GM18870 (cell line): ENCODE results near the gene VPS11.

ENCODE experiments used
- ATAC-seq: cut with Tn5 transposase; IDR thresholded peaks from one replicate; pipeline ENCODE4 v1.9.1; 2021; ENCODE audit warnings: moderate library complexity; ENCODE audit not compliant: unreplicated experiment

VPS11 gene

DNA sequence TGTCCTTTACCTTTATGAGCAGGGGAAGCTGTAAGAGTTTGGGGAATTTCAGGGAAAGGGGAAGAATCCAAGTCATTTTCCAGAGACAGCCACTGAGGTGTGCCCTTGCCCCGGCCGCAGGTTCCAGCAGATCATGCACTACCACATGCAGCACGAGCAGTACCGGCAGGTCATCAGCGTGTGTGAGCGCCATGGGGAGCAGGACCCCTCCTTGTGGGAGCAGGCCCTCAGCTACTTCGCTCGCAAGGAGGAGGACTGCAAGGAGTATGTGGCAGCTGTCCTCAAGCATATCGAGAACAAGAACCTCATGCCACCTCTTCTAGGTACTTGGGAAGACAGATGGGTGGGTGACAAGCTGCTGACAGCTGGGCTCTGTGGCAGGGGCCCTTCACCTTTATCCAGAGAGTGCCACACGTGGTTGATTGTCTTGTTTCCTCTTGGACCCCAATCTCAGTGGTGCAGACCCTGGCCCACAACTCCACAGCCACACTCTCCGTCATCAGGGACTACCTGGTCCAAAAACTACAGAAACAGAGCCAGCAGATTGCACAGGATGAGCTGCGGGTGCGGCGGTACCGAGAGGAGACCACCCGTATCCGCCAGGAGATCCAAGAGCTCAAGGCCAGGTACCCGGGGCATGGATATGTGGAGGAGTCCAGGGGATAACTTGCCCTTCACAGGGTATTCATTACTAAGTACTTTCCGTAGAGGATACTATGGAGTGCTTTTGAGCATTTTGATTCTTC lies 11.2 kb downstream of the VPS11 start:
- no peak for ATAC-seq

DNA sequence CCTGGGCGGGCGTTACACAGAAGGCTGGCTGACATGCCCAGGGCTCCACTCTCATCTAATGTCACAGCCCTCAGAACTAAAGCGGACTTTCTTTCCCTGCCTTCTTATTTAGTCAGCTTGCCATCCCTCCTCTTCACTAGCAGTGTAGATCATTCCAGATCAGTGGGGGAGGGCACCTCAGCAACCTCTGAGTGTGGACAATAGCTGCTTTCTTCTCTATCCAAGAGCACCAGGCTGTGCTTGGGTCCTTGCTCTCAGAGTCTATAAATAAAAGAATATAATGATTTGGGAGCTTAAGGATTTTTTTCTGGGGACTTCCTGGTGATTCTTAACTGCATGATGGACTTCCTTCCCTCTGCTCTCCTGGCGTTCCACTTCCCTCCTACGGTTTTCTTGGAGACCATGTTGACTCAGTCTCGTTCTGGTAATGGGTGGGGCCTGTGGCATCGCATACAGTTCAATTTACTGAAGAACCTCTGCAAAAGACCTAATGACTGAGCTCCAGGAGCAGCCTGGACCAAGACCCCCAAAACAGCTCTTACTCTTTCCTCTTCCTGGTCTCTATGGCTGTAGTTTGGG lies 14.2 kb downstream of the VPS11 start:
- ATAC-seq = no peak

- ATAC-seq = peak; percentile 76
Measured at GRCh38 chr11:119084663-119085436, 17.2 kb downstream of the VPS11 start, which contains the start of gene HMBS. Gene HMBS (plus strand): TSS chr11:119084881. CDS start chr11:119085034, 153 bp downstream.

DNA sequence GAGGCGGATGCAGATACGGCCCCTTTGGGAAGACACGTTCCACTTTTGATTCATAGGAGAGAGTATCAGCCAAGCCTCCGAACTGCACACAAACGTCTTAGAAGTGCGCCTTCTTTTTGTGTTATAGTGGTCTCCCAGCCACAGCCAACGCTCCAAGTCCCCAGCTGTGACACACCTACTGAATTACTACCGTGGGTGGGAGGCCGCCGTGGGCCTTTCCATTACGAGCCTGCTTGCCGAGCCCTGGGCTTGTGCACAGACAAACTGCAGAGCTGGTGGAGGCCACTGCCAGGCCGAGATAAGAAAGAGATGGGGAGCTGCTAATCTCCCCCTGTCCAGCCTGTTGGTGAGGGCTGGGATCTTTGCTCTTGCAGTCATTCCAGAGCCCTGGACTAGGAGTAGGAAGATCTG lies 17.8 kb downstream of the VPS11 start:
- ATAC-seq = peak; percentile 10

DNA sequence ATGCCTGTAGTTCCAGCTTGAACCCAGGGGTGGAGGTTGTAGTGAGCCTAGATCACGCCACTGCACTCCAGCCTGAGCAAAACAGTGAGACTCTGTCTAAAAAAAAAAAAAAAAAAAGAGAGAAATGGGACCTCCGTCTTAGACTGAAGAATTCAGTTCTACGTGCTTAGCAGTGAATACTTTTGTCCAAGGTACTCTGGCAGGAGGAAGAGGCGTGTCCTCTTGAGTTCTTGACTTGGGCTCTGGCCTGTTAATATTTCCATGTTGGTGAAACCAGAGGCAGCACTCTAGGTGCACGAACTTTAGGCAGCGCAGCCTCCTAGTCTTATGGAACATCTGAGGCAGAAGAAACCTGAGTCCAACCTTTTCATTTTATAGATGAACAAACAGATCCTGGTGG lies 19.5 kb downstream of the VPS11 start:
- no peak for ATAC-seq

DNA sequence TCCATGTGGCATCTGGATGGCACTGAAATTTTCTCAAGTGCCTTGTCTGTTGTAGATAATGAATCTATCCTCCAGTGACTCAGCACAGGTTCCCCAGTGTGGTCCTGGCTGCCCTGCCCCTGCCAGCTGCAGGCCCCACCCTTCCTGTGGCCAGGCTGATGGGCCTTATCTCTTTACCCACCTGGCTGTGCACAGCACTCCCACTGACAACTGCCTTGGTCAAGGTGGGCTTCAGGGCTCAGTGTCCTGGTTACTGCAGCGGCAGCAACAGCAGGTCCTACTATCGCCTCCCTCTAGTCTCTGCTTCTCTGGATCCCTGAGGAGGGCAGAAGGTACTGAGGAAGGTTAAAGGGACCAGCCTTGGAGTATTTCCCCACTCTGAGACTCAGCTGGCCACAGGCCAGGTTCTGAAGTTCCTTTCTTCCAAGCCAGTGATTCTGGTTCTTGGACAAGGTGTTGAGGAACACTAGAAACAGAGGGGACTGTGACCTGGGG lies 20.2 kb downstream of the VPS11 start:
- ATAC-seq = no peak

- no peak for ATAC-seq
Measured at GRCh38 chr11:119088406-119088805, 20.8 kb downstream of the VPS11 start.

DNA sequence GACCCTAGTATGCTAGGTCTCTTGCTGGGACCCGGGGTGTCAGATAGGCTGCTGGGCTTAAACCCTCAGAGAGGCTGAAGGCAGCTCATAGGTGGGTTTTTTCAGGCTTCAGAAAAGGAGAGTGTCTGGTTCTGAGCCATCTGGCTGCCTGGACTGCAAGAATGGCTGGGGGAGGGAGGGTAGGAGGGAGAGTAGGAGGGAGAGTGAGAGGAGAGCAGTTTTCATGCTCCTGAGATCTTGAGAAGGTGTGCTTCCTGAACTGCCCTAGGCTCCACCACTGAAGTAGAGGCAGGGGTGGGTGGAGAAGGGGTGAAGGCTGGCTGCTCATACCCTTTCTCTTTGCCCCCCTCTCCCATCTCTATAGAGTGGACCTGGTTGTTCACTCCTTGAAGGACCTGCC lies 21.7 kb downstream of the VPS11 start:
- no peak for ATAC-seq

- ATAC-seq = no peak
Measured at GRCh38 chr11:119091178-119091577, 23.6 kb downstream of the VPS11 start.

- no peak for ATAC-seq
Measured at GRCh38 chr11:119091966-119092879, 24.6 kb downstream of the VPS11 start.

- ATAC-seq = no peak
Measured at GRCh38 chr11:119092880-119093842, 25.5 kb downstream of the VPS11 start.

GRCh38 chr11:119093942-119094815 lies 26.6 kb downstream of the VPS11 start:
- ATAC-seq = no peak

GRCh38 chr11:119094816-119095065 lies 27.1 kb downstream of the VPS11 start:
- peak; percentile 21 for ATAC-seq

DNA sequence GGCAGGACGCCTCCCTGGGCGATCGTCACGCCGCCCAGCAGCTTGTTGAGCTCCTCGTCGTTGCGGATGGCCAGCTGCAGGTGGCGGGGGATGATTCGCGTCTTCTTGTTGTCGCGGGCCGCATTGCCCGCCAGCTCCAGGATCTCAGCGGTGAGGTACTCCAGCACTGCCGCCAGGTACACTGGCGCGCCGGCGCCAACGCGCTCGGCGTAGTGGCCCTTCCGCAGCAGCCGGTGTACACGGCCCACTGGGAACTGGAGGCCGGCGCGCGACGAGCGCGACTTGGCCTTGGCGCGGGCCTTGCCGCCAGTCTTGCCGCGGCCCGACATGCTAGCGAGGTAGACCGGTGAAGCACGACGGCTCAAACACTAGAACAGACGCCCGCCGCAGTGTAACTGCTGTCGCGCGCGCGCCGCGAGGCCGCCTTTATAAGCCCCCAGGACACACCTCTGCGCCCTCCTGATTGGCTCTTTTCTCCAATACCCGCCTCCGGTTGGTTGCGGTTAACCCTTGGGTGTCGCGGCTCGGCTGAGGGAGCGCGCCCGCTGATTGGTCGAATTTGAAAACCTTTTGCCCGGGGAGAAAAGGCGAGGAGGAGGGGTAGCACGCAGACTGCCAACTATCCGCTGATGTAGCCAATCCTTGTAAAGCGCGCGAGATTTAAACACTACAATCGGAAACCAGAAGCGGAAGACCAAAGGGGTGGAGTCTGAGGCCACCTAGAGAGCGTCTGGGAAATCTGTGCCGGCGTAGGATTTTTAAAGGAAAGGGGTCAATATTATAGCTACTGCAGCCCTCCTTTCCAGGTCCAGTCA lies 27.7 kb downstream of the VPS11 start:
- ATAC-seq = peak; percentile 82

DNA sequence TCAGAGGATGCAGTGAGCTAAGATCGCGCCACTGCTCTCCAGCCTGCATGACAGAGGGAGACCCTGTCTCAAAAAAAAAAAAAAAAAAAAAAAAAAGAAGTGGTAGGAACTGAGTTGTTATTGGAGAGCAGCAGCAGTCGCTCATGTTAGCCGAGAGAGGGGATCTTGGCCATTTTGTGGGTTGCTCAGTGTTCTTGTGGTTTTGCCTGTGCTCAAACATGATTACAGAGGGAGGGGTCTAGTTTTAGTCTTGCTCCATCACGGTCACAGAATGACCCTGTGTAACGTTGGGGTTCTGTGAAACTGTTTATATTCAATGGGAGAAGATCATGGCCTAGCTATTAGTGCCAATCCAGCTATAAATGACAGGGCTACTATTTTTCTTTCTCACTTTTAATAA lies 32.1 kb downstream of the VPS11 start:
- no peak for ATAC-seq

DNA sequence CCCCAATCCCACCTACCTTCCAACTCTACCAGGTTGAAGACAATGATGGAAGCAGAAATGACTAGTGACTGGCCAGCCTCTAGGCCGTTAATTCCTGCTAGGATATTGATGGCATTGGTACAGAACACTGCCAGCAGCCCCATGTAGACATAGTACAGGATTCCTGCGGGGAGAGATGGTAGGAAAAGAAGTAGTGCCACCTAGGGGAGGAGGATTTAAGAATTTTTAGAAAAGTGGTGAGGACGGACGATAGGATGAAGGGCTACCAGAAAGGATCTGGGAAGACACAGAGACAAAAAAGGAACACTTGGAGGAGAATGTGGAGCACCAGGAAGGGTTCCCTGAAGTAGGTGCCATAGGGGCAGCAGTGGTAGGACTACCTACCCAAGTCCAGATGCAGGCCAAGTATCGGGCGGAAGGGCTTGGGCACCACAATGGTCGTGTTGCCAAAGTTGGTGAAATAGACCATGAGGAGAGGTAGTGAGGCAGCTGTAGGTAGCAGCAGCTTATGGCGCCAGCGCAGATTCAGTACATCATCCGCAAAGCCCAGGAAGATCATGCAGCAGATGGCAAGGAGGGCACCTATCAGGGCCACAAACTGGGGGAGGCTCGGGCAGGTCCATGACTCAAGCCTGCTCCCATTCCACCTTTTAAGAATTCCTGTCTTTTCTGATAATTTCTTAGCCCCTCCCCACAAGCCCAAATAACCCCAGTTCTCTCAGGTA lies 32.8 kb downstream of the VPS11 start:
- no peak for ATAC-seq

- no peak for ATAC-seq
Measured at GRCh38 chr11:119100994-119101758, 33.6 kb downstream of the VPS11 start.
